ENCODE data around the gene FAM110C. TPM values are rescaled to one million over a fixed set of nuclear protein-coding genes. Genes with fewer than 3 reads are reported as not detected.
A peak's percentile ranks its signal among the peaks of the same experiment; 100 is the strongest.

The FAM110C gene, protein sequence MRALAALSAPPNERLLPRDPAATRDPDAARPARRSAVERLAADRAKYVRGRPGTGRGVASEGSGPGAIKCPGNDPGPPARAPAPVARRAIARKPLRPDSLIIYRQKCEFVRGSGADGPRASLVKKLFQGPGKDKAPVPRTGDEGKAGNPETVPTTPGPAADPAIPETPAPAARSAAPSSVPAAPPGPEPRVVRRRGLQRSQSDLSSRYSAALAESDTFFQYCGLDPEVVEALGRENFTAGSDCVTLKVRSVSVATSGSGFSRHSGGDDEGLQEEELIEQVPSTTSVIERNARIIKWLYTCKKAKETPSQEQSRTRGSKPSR
- total RNA-seq: 4.2 and 5.1 TPM in 2 replicates
- long read RNA-seq: 0 reads

- TF ChIP-seq CTCF (IDR thresholded peaks at IDR 0.05; ENCODE audit: unreplicated experiment): no peak
- peaks cover 3% of the 10 kb centered on the region for H3K36me3 Mint-ChIP-seq (ENCODE audit: insufficient read depth)
- H3K4me1 Mint-ChIP-seq (ENCODE audit: low read depth): peaks cover 20% of the 10 kb centered on the region
- peak; percentile 48 for DNase-seq (ENCODE audit: low spot score, unreplicated experiment)
- no peaks in the 10 kb centered on the region for H3K9me3 Mint-ChIP-seq (ENCODE audit: low read depth)
- H3K27ac Mint-ChIP-seq: peak within 1 kb of the TSS; percentile 95
- peaks cover 50% of the 10 kb centered on the region for H3K27me3 Mint-ChIP-seq
- peak within 1 kb of the TSS; percentile 85 for H3K4me3 Mint-ChIP-seq (ENCODE audit: low read depth)
Measured at GRCh38 chr2:46471-47345, at the start of gene FAM110C. Gene FAM110C, minus strand, starts transcription at chr2:46505. Its CDS starts 120 bp downstream, at chr2:46385.

- no peak overlapping the region for H3K4me3 Mint-ChIP-seq (ENCODE audit: low read depth)
- peaks cover 6% of the 10 kb centered on the region for H3K27me3 Mint-ChIP-seq
- no peak for DNase-seq (ENCODE audit: low spot score, unreplicated experiment)
- no peak for TF ChIP-seq CTCF (IDR thresholded peaks at IDR 0.05; ENCODE audit: unreplicated experiment)
- H3K27ac Mint-ChIP-seq: no peak overlapping the region
- no peaks in the 10 kb centered on the region for H3K4me1 Mint-ChIP-seq (ENCODE audit: low read depth)
- peaks cover 9% of the 10 kb centered on the region for H3K9me3 Mint-ChIP-seq (ENCODE audit: low read depth)
- no peaks in the 10 kb centered on the region for H3K36me3 Mint-ChIP-seq (ENCODE audit: insufficient read depth)
Measured at GRCh38 chr2:92326-92725, 46.0 kb upstream of the FAM110C start.

GRCh38 chr2:90645-91312, 44.5 kb upstream of the FAM110C start:
- H3K4me1 Mint-ChIP-seq (ENCODE audit: low read depth): no peaks in the 10 kb centered on the region
- H3K4me3 Mint-ChIP-seq (ENCODE audit: low read depth): no peak overlapping the region
- DNase-seq (ENCODE audit: low spot score, unreplicated experiment): no peak
- no peak for TF ChIP-seq CTCF (IDR thresholded peaks at IDR 0.05; ENCODE audit: unreplicated experiment)
- H3K27ac Mint-ChIP-seq: no peak overlapping the region
- H3K9me3 Mint-ChIP-seq (ENCODE audit: low read depth): peaks cover 2% of the 10 kb centered on the region
- no peaks in the 10 kb centered on the region for H3K36me3 Mint-ChIP-seq (ENCODE audit: insufficient read depth)
- H3K27me3 Mint-ChIP-seq: peaks cover 6% of the 10 kb centered on the region

- peaks cover 4% of the 10 kb centered on the region for H3K4me1 Mint-ChIP-seq (ENCODE audit: low read depth)
- H3K4me3 Mint-ChIP-seq (ENCODE audit: low read depth): no peak overlapping the region
- DNase-seq (ENCODE audit: low spot score, unreplicated experiment): no peak
- peaks cover 11% of the 10 kb centered on the region for H3K27me3 Mint-ChIP-seq
- TF ChIP-seq CTCF (IDR thresholded peaks at IDR 0.05; ENCODE audit: unreplicated experiment): no peak
- no peaks in the 10 kb centered on the region for H3K9me3 Mint-ChIP-seq (ENCODE audit: low read depth)
- H3K27ac Mint-ChIP-seq: no peak overlapping the region
- H3K36me3 Mint-ChIP-seq (ENCODE audit: insufficient read depth): no peaks in the 10 kb centered on the region
Measured at GRCh38 chr2:85761-86160, 39.5 kb upstream of the FAM110C start.

- no peaks in the 10 kb centered on the region for H3K36me3 Mint-ChIP-seq (ENCODE audit: insufficient read depth)
- H3K4me3 Mint-ChIP-seq (ENCODE audit: low read depth): no peak overlapping the region
- peaks cover 17% of the 10 kb centered on the region for H3K4me1 Mint-ChIP-seq (ENCODE audit: low read depth)
- H3K9me3 Mint-ChIP-seq (ENCODE audit: low read depth): no peaks in the 10 kb centered on the region
- H3K27me3 Mint-ChIP-seq: peaks cover 11% of the 10 kb centered on the region
- no peak overlapping the region for H3K27ac Mint-ChIP-seq
- no peak for DNase-seq (ENCODE audit: low spot score, unreplicated experiment)
- TF ChIP-seq CTCF (IDR thresholded peaks at IDR 0.05; ENCODE audit: unreplicated experiment): no peak
Measured at GRCh38 chr2:84121-84520, 37.8 kb upstream of the FAM110C start.

All from progenitor cell of endocrine pancreas (in vitro differentiated cells).